GM18951 (cell line): ENCODE measurements around the gene MANF.

Experiments
- POLR2A ChIP-seq: IDR thresholded peaks from 4 replicates; pipeline ENCODE4 v1.6.1; 2011; ENCODE audit warnings: mild to moderate bottlenecking; ENCODE audit not compliant: insufficient read length, insufficient read depth; ENCODE audit errors: extremely low read depth
- in situ Hi-C: fragments of 300-500 bp; cut with MboI; formaldehyde crosslinking; loops from one replicate; pipeline ENCODE4 v1.12.0; 2022; ENCODE audit warnings: low sequenced_read_pairs, mixed read lengths, inconsistent platforms; ENCODE audit not compliant: unreplicated experiment

MANF gene

DNA sequence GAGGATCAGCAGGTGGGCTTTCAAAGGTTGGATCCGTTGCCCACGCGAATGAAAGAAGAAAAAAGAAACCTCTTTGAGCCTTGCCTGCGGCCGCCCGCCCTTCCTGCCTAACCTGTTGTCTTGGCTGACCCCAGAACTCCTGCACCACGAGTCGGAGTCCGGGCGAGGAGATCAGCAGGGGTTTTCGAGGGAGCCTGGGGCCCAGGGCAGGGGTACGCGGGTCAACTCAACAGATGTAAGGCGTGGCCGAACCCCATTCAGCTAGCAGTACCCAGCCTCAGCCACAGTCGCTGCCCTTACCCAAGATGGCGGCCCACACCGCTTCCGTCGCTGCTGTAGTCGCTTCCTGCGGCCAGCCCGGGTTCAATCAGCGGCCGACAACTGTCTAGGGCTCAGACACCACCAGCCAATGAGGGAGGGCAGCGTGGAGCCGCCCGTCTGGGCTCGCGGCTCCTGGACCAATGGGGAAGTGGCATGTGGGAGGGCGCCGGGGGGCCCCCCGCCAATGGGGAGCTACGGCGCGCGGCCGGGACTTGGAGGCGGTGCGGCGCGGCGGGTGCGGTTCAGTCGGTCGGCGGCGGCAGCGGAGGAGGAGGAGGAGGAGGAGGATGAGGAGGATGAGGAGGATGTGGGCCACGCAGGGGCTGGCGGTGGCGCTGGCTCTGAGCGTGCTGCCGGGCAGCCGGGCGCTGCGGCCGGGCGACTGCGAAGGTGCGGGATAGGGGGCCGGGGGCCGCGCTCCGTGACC lies at the start of gene MANF:
TSS of gene MANF (plus strand) at position 566 of the 748 bp plus-strand sequence. CDS start at position 618, 52 bp downstream.
- peak; percentile 96 for TF ChIP-seq POLR2A
- in situ Hi-C loops, result loop anchor here (25.0 kb wide), 1 partner anchor 773 kb away; the partner anchor contains the start of genes CISH and MAPKAPK3

GRCh38 chr3:51336261-51336660 lies 48.8 kb upstream of the MANF start:
- in situ Hi-C loops, result no loop called here
- TF ChIP-seq POLR2A, result no peak

DNA sequence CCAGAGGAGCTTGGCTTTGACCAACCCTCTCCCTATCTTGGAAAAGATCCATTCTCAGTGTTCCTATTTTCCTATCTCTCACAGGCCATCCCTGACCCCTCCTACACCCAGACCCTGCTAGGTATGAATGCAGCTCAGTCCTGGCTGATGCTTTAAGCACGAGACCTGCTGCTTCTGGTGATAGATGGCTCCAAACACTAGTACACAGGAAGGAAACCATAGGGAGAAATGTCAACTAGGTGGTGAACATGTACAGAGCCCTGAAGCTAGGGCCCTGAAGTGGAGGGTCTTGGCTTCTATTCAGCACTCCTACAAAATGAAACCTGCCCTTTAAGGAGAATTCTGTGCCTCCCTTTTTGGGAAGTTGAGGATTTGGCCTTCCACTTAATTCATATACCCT lies 47.4 kb upstream of the MANF start:
- in situ Hi-C loops, result no loop called here
- TF ChIP-seq POLR2A, result no peak

GRCh38 chr3:51338632-51339031 lies 46.5 kb upstream of the MANF start:
- in situ Hi-C loops, result no loop called here

DNA sequence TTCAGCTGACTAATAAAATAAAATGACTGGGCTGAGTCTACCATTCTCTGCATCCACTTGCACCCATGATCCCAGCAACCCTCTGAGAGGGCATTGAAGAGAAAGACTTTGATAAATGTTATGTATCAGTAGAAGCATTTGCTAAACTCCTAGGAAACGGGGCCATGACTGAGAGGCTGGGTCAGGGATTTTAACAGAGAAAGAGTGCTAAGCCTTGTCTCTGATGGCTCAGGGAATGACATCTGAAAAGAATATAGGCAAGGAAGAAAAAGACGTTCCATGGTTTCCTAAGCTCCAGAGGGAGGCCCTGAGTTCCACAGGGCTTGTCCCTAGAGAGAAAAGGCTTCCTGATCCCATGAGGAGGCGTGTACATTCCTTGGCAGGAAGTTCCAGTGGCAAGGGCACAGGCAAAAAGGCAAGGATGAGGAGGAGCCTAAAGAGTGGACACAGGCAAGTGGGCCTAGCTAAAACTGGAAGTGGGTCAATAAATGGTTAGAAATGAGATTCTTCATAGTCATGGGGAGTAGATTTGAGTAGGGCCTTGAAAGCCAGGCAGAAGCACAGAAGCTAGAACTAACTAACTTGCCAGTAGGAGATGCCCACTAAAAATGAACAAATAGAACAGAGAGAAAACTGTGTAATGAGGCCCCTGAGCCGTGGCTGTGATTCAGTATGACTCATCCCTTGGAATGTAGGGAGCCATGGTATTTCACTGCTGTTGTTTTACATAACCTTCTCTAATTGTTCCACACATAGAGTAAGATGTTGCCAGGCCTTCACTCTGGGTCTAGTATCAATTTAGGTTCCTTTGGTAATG lies 44.9 kb upstream of the MANF start:
- TF ChIP-seq POLR2A, result no peak
- in situ Hi-C loops, result no loop called here

More at GRCh38 chr3:51338632-51339031, 46.5 kb upstream of the MANF start:
- TF ChIP-seq POLR2A, result no peak

GRCh38 chr3:51340989-51341636 lies 44.0 kb upstream of the MANF start:
- no peak for TF ChIP-seq POLR2A

GRCh38 chr3:51343918-51344687 lies 41.0 kb upstream of the MANF start:
- TF ChIP-seq POLR2A, result no peak
- in situ Hi-C loops, result no loop called here

More at GRCh38 chr3:51340989-51341636, 44.0 kb upstream of the MANF start:
- in situ Hi-C loops, result no loop called here

DNA sequence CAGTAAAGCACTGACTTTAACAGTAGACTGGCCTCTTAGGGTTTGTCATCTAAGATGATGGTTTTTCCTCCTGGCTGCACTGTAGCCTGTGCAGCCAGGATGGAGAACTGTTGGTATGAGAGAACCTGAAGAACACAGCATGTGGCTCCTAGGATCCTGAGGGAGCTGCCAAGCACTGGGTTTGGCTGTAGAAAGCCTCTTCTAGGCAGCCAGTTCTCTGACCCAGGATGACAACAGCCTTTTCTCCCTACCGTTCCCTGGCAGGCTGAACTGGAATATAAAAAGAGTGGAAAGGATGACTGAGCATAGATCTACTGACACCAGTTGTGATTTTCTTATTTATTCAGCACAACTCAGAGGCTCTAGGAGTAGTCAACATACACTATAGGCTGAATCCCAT lies 34.3 kb upstream of the MANF start:
- no peak for TF ChIP-seq POLR2A
- in situ Hi-C loops, result no loop called here

DNA sequence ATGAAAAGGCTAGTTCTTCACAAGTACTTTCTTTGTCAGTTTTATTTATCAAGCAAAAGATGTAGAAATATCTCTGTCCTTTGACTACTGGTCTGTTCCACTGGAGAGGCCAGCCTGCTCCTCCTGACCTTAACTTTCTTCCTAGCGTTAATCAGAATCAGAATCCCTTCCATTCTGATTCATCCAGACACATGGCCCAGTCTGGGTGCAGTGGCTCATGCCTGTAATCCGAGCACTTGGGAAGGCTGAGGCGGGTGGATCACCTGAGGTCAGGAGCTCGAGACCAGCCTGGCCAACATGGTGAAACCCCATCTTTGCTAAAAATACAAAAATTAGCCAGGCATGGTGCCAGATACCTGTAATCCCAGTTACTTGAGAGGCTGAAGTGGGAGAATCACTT lies 32.0 kb upstream of the MANF start:
- in situ Hi-C loops, result no loop called here
- no peak for TF ChIP-seq POLR2A

DNA sequence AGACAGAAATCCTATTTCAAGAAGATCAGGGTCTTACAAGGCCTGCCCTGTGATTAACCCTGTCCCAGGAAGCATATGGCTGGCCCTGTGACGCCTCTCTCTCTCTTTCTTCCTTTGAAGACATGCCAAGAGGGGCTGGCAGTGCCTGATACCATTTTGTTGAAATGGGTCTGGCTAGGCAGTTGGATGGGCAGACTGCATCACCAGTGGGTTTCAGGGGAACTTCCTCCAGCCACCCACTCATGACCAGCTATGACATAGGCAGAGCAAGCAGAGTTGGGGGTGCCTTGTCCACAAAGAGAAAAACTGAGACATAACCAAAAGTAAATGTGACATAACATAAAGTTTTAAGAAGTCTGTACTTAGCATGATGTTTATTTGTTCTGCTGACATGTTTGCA lies 31.4 kb upstream of the MANF start:
- TF ChIP-seq POLR2A, result no peak
- in situ Hi-C loops, result no loop called here

DNA sequence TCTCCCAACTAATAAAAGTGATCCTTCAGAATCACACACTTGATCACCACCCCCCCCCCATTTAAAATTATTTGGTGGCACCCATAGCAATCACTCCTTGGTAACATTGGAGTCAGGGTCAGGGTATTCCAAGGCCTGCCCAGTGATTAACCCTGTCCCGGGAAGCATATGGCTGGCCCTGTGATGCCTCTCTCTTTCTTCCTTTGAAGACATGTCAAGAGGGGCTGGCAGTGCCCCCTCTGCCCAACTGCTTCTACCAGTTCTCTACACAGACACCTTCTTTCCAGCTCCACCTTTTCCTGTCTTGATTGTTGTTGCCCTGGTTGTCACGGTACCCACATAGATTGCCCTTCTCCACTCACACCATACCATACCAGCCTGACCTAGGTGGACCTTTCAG lies 30.9 kb upstream of the MANF start:
- in situ Hi-C loops, result no loop called here
- TF ChIP-seq POLR2A, result no peak

DNA sequence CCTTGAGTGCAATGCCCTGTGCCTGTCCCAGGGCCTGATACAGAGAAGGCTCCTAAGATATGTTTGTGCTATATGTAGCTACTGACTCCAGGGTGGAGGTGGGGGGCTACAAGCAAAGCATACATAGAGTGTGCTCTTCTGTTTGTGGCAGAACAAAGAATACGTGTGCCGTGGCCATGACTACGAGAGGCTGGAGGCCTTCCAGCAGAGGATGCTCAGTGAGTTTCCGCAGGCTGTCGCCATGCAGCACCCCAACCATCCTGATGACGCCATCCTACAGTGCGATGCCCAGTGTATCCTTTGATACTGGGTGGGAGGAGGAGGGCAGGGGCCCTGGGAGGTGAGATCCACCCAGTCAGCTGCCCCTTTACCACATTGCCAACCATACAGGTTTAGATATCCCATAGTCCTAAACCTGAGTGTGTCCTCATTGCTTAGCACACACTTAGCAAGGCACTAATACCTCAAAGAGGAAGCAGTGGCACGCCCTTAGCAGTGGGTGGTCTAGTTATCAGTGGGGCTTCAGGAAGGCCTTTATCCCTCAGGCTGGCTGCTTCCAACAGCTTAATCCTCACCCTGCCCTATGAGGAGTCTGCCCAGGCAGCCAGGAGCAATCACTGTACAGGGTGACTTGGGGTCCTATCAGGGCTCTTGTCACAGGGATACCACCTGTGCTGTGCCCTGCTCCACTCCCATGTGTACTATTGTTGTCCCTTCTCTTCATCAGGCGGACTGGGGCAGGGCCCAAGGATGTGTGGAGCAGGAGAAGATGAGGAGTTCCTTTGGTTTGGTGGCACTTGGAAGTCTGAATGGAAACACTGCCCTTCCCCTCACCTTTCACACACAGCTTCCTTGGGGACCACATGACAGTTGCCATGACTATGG lies 30.1 kb upstream of the MANF start:
- no peak for TF ChIP-seq POLR2A
- in situ Hi-C loops, result no loop called here

- TF ChIP-seq POLR2A, result no peak
- in situ Hi-C loops, result no loop called here
Measured at GRCh38 chr3:51355891-51356578, 29.1 kb upstream of the MANF start.
